Hippocampal formation (tissue), 2 donors: ENCODE measurements around the gene INSC.

Experiments
- DNase-seq, 2 donors: peaks; one replicate each; lab custom pipeline; 2025; lab: John Stamatoyannopoulos, UW

INSC gene

DNA sequence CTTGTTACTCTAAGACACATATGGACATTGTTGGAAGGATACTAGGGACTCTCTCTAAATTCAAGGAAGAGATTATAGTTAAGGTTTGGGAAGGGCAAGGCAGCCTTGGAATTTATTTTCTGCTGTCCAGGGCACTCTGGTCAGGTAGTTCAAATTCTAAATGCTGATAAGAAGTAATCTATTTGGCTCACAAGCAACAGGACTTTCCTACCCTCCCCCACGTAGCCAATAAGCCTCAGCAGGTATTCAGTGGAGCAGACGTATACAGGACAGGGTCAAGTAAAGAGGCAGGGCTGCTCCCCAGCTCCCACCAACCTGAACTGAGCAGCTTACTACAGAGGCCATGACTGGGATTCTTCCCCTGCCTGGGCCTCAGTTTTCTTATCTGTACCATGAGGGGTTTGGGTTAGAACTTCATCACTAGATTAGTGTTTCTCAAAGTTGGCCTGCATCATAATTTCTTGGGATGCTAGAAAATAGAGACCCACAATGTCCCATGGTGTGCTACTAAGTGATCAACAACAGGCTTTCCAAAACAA, 6.1 kb upstream of the INSC start:
- no peak for DNase-seq

DNA sequence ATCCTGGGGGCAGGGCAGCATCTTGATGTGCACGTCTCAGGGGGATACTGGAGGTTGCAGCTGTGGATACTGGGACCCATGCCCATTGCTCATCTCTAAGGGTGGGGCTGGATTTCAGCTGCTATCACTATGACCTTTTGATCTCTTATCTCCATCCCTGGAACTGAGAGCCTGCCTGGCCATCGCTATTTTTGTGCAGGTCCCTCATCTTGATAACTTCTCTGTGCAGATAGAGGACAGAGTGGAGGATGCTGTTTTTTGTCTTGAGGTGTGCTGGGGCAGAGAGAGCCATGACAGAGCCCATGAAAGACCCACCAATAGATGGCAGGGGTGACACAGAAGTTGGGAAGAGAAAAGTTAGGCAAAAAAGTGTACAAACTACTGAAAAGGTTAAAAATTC, 5.1 kb upstream of the INSC start:
- no peak for DNase-seq

DNA sequence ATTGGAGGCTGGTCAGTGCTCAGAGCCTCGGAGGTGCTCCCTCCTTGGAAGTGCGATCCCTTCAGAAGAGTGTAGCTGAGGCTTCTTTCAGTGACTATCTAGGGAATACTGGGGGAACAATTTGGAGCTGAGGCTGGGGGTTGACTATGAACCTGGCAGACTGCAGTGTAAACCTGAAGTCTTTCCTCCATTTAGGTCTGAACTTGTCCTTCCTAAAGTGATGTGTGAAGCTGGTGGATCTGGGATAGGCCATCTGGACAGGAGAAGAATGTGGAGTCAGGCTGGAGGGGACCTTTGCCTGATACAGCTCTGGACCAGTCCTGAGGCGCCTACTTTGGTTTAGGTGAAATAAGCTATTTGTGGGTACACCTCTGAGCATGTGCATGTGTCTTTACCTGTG, 3.5 kb upstream of the INSC start:
- DNase-seq, result no peak

DNA sequence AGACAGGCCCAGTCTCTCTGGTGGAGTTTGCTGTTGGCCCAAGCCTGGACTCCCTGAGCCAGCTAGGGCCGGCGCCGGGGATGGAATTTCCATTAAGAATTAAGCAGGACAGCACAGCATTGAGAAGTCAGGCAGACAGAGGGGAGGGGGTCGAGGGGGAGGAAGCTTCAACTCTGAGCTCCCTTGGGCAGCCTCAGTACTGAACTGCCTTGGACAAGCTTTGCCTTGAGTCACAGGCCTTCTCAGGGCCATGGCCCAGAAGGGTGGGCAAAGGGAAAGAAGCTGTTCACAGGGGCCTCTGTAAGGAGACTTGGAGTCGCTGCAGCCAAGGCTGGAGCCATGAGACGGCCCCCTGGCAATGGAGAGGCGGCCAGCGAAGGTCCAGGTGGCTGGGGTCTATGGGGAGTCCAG, 2.6 kb upstream of the INSC start:
- no peak for DNase-seq

DNA sequence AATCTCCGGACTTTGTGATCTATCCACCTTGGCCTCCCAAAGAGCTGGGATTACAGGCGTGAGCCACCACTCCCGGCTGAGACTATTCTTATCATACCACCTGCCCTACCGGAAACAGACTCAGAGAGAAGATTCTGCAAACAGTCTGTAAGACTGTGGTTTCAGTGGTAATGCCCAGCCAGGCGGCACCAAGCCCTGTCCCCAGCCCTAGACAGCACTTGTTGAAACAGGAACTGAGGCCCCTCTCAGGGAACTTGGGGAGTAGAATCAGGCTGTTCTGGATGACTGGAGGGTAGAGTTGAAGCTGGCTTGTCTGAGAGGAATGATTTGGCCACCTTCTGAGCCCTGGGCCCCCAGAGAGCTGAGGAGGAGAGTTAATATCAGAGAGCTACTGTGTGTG, 1.3 kb upstream of the INSC start:
- DNase-seq, result no peak

DNA sequence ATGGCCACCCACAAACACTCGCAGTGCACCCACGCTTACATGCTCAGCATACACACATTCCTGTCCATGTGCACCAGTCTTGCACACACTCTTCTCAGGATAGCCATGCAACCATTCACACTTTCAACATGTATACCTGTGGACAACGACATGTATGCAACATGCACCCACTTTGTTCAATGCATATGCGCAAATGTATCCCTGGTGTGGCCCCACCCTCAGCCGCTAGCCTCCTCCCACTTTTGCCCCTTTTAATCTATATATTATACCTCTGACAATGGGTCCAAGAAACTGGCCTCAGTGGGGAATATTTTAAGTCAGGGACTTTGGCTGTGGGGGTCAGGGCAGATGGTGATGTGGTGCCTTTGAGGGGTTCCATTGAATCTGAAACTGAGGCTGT, 963 bp downstream of the INSC start:
- DNase-seq, result no peak

DNA sequence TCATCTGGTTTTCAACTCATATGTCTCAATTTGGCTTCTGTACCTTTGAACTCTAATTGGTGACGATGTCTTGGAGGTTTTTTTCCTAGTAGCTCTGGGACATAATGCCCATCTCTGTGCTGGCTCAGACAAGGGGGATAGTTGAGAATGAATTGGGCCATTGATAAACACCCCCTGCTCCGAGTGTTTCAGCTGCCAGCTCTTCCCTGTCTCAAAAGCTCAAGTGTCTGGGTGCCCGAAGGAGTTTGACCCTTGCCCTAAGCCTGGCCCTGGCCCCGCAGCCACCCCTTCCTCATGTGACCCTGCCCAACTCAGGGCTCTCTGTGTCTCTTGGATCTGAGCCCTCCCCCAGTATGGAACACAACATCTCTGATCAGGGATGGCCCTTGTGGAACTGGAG, 3.0 kb downstream of the INSC start:
- peak; percentile 24 to 35 for DNase-seq

DNA sequence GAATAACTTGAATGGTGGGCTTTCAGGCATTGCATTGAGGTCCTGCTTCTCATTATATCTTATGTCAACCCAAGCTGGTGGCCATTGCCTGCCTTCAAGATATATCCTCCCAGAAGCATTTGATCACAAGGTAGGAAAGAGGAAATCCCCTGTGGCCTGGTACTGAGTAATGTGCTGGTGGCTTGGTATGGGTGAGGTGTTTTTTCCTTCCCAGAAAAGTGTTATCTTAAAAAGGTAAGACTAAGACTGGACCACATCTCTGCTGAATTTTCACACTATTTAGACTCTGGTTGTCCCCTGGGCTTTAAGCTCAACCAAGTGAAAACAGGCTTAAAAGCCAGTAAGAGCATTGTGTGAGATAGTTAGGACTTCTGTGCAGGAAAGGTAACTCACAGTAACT, 3.7 kb downstream of the INSC start:
- no peak for DNase-seq

DNA sequence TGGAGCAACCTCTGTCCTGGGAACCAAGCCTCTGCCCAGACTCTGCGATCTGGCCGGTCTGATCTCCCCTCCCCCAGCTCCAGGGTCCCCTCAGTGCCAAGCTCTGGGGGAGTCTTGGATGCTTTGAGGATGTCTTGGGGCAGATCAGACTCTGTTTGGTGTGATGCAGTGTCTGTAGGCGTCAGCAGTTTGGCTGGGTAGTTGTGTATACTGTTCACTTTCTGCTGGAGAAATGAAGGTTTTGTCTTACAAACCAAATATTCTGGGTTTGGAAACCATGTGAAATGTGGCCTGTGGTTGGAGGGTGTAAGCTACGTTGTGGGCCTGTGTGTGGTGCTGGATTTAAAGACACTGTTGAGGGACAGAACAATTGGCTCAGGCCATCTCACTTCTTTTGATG, 4.6 kb downstream of the INSC start:
- DNase-seq, result no peak

DNA sequence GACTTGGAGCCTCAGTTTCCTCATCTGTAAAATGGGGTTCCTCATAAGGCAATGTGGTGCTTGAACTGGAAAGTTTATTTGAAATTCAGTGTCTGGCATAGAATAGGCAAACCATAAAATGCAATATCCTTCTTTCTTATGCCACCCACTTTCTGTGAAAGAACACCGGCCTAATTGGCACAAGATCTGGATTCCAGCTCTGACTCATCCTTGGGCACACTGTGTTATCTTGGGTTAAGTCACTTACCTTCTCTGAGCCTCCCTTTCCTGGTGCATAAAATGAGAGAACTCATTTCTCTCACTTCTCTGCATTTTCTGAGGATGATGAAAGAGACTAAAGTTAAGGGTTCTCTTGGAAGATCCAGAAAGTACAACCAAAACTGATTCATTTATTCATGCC, 5.1 kb downstream of the INSC start:
- DNase-seq, result no peak

DNA sequence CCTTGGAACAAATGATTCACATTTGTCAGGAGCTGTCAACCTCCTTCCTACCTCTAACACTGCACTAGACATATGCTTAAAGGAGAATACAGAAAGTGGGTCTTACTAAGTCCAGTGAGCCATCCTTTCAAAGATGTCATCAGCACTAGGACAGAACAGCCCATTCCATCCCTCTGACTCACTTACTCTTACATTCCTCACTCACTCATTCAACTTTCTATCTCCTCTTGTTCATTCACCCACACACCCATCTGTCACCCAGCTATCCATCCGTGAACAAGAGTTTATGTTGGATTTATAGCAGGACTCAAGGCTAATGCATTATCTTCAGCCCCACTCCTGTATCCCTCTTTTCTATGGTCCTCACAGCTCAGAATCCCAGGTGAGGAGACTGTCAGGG, 9.1 kb downstream of the INSC start:
- DNase-seq, result no peak

DNA sequence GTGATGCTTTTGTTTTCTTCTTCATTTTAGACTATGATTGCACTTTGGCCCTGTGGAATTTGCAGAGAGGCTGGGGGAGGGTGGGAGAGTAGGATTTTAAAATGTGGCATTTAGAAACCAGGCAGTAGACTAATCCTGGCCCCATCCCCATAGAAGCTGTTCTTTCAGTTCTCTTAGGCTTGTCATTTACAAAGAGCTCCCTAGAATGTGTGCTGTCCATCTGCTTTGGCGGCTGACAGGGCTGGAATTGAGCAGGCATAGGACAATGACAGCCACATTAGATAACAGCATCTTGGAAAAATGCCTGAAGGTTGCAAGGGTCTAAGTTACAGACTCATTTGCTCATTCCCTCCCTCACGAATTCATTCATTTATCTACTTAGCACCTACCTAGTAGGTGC, 9.8 kb downstream of the INSC start:
- no peak for DNase-seq

DNA sequence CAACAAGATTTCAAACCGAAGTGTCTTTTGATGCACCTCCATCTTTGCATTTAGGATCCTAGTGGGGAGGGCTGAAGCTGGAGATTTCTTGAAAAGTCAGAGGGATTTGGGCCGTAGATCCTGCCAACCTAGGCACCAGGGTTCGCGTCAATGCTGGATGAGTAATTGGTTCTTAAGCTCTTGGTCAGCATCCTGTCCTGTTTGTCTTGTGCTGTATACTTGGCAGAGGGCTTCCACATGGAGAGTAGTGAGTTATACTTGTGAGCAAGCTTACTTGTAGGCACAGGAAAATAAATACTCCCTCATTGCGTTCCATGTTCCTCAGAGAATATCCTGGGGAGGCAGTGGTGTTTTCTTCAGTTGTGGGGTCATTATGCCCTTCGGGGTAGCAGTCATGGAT, 12.6 kb downstream of the INSC start:
- DNase-seq, result no peak

DNA sequence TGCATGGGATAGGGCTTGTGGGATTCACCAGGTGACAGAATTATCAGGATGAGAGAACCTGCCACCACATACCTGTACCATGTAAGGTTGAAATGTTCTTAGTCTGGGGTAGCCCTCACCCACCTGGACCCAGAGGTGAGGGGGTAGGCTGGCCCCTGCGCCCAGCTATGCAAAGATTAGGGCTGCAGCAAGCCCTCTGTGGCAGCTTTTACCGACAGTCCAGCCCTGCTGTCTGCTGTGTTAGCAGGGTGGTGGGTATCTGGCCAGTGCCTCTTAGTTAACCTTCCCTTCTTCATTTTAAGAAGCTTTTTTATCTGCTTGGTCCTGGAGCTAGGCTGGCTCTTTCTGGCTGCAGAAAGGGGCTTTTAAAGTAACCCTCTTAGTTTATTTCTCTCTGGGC, 13.9 kb downstream of the INSC start:
- DNase-seq, result no peak

DNA sequence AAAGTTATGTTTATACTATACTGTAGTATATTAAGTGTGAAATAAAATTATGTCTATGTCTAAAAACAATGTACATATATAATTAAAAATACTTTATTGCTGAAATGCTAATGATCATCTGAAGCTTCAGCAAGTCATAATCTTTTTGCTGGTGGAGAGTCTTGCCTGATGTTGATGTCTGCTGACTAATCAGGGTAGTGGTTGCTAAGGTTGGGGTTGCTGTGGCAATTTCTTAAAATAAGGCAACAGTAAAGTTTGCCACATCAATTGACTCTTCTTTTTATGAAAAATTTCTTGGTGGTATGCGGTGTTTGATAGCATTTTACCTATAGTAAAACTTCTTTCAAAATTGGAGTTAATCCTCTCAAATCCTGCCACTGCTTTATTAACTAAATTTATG, 21.4 kb downstream of the INSC start:
- no peak for DNase-seq

DNA sequence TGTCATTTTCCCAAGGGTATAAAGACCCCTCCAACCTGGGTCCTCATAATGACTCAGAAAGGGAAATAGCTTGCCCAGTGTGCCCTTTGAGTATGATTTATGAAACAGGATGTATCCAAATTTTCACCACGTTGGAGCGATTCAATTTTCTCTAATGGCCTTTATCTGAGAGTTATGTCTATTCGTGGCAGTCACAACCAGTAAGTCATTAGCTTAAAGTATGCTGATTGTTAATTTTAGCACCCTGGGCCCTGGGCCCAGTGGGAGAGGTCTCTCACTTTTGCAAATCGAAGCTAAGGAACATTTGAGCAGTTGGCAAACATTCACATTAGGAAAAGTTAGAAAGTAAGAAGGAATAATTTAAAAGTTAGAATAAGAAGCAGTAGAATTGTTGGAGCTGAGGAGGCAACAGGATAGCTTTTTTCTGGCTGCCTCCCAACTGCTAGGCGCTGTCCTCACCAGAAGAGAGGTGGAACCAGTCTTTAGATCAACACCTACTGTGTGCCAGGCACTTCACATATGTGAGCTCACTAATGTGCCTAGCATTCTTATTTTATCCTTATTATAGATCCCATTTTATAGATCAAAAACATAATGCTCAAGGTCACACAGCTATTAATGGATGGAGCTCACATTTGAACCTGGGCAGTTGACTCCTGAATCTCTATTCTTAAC, 24.5 kb downstream of the INSC start:
- DNase-seq, result no peak

DNA sequence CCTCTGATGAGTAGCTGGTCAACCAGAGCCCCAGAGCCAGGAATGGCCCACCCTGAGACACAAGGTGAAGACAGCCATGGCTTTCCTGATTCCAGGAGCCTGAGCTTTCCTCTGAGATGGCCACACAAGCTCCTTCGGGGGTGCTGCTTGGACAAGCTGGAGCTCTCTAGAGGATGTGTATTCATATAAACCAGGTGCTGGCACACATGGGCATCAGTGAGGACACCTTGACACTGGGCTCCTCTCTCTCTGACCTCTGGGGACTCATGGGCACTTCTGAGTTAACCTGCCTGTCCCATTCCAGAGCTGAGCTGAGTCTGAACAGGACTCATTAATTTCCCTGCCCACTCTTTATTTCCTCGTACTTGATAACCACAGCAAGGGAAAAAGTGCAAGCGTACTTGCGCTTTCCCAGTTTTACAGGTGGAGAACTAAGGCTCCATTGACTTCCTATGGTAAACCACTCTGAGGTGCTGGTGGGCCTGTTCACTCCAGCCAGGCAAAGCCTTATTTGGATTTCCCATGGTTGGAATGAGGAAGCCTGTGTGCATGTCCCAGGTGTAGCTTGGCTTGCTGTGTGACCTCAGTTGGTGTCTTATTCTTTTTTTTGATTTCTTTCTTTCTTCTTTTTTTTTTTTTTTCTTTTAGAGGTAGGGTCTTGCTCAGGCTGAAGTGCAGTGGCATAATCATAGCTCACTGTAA, 25.4 kb downstream of the INSC start:
- no peak for DNase-seq

DNA sequence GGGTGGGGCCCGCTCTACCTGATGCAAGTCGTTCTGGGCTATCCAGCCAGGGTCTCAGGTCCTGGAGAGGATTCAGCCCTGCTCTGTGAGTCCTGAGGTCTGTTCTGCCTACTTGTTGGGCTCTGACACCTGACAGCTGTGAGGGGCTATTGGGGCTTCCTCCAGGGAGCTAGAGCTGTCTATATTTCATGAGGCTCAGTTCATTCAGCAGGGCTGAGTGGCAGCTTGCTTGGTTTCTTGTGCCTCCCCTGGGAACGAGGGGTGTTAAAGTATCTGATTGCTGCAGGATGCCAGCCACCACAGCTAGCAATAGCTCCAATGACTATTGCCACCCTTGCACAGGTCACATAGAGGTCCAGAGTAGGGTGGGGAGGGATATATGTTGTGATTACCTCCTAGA, 26.7 kb downstream of the INSC start:
- no peak for DNase-seq

DNA sequence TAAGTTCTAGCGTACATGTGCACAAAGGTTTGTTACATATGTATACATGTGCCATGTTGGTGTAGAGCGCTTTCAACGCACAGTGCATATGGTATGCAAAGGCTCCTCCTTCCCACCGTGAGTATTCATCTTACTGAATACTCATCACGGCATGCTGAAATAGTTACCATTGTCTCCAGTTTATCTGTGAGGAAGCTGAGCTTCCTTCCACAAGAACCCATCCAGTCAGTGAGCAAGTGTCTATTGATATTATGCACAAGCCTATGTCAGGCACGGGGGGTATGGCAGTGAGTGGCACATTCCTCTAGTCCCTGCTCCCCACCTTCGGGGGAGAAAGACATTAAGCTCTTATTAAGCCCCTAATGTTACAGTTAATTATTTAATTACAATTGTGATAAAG, 28.1 kb downstream of the INSC start:
- no peak for DNase-seq

DNA sequence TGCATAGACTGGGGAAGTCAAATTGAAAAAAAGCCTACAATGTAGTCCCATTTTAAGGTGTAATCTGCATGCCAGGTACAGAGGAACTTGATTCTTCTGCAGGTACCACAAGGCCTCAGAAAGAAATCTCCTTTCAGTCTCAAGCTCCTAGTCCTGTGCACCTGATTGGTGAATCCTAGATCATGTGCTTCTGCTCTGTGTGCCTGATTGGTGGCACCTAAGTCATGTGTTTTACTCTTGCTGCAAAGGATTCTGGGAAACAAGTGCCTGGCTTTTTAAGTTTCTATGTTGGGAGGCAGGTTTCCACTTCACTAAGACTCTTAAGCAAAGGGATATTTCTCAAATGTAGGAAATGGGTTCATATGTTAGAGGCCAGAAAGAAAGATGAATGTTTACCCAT, 29.1 kb downstream of the INSC start:
- DNase-seq, result no peak

DNA sequence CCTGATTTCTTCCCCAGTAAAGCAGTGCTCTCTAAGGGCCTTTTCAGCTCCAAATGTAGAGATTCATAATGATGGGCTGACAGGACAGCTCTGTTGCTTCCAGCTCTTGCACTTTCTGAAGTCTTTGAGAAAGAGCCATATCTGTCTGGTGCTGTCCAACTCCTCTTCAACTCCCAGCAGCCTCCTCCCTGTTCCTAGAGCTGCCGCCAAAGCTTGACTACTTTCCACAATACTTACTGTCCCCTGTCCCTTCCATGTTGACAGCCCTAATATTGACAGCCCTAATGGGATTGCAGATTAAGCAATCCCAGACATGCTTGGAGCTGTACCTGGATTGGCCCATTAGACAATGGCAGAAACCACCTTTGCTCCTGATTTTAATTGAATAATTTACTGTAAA, 29.6 kb downstream of the INSC start:
- no peak for DNase-seq

DNA sequence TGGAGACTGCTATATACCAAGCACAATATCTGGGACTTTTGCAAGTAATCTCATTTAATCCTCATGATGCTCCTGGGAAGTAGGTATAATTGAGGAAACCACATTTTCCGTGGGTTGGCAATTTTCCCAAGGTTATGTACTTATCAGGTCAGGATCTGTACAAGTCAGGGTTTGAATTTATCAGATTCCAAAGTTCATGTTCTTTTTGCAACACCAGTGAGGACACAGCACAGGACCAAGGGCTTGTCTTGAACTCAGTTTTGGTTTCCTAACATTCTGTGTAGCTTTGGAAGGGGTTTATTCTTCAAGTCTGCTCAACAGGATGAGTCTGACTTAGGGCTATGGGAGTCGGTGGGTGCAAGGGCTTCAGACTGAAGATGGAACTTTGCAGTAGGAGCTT, 30.4 kb downstream of the INSC start:
- no peak for DNase-seq

DNA sequence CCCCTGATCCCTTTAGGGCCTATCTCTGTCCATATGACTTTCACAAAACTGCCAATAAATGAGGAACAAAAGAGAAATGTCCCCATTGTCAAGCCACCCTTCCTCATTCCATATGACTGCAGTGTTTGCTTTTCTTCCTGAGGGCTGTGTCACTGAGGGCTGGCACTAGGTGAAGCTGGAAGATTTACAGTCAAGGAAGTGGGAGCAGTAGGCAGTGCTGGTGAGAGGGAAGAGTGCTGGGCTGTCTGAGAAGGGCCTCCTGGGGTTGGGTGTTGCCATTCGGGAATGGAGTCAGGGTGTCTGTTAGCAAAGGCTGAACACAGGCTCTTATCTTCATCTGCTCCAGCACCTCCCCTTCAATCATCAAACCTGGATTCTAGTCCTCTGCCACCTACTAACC, 30.9 kb downstream of the INSC start:
- no peak for DNase-seq
